HG02763 (cell line): ENCODE results near the gene NEO1.

Experiments
- ATAC-seq: cut with Tn5 transposase; IDR thresholded peaks from one replicate; pipeline ENCODE4 v1.9.1; 2021; ENCODE audit warnings: mild to moderate bottlenecking, moderate library complexity; ENCODE audit not compliant: unreplicated experiment

NEO1 gene

GRCh38 chr15:73344056-73344455, 291.8 kb downstream of the NEO1 start:
- ATAC-seq = no peak

GRCh38 chr15:73345658-73346057, 293.4 kb downstream of the NEO1 start:
- no peak for ATAC-seq

GRCh38 chr15:73346735-73347312, 294.6 kb downstream of the NEO1 start:
- no peak for ATAC-seq

GRCh38 chr15:73349191-73349590, 296.9 kb downstream of the NEO1 start:
- no peak for ATAC-seq

GRCh38 chr15:73352082-73352481, 299.8 kb downstream of the NEO1 start:
- no peak for ATAC-seq

- no peak for ATAC-seq
Observed at GRCh38 chr15:73353734-73354133, 301.5 kb downstream of the NEO1 start.

GRCh38 chr15:73354241-73354640, 302.0 kb downstream of the NEO1 start:
- ATAC-seq = no peak
